Thoracic aorta (tissue), 2 donors: ENCODE data around the gene SEC11A. TPM values are rescaled to one million over a fixed set of nuclear protein-coding genes. Genes with fewer than 3 reads are reported as not detected.

ENCODE experiments used
- ATAC-seq: fragments of 150-250 bp; one replicate; pipeline ENCODE4 v1.8.0; 2017; ENCODE audit warnings: low read depth; ENCODE audit not compliant: insufficient number of reproducible peaks, low FRiP score
- DNase-seq: peaks from one replicate; pipeline ENCODE4 v3.0.0-alpha.2; 2020; ENCODE audit warnings: low spot score
- H3K27ac ChIP-seq, 2 donors: fragments of 200-600 bp; sonication (generic); 1 replicate in 1 of 2; 2 replicates in 1 of 2; pipeline ENCODE4 v1.5.1; 2016; ENCODE audit warnings: mild to moderate bottlenecking in 2 of 2, moderate library complexity in 2 of 2
- H3K27me3 ChIP-seq: fragments of 200-600 bp; sonication (generic); replicated peaks from 2 replicates; pipeline ENCODE4 v1.6.0; 2016; ENCODE audit warnings: mild to moderate bottlenecking; ENCODE audit not compliant: insufficient read depth
- H3K36me3 ChIP-seq: fragments of 200-600 bp; sonication (generic); one replicate; pipeline ENCODE4 v1.5.1; 2016
- H3K4me1 ChIP-seq, 2 donors: fragments of 200-600 bp; sonication (generic); 1 replicate in 1 of 2; 2 replicates in 1 of 2; pipeline versions ENCODE4 v1.5.1 to v1.6.0; 2016; ENCODE audit warnings: low read depth in 2 of 2, mild to moderate bottlenecking in 1 of 2; ENCODE audit not compliant: control insufficient read depth in 1 of 2
- H3K4me3 ChIP-seq: fragments of 200-600 bp; sonication (generic); 2 replicates; pipeline ENCODE4 v1.5.1; 2016; ENCODE audit warnings: mild to moderate bottlenecking
- H3K9me3 ChIP-seq: fragments of 200-600 bp; sonication (generic); 2 replicates; pipeline ENCODE4 v1.5.1; 2016
- total RNA-seq, 2 donors: library from RNA; depleted of rRNA; stranded (reverse); fragments of >200 nt; gene quantifications; one replicate each; pipeline versions ENCODE4 v1.1.0 to v1.2.3, GENCODE V29; 2016
- TF ChIP-seq, protein P1 (sequence below): fragments of 200-600 bp; sonication (generic); IDR thresholded peaks from one replicate; pipeline ENCODE4 v1.5.1; 2019; ENCODE audit warnings: antibody characterized with exemption

The SEC11A gene
- total RNA-seq, 2 donors from 2014 or later, result 97.1 to 122 TPM

DNA sequence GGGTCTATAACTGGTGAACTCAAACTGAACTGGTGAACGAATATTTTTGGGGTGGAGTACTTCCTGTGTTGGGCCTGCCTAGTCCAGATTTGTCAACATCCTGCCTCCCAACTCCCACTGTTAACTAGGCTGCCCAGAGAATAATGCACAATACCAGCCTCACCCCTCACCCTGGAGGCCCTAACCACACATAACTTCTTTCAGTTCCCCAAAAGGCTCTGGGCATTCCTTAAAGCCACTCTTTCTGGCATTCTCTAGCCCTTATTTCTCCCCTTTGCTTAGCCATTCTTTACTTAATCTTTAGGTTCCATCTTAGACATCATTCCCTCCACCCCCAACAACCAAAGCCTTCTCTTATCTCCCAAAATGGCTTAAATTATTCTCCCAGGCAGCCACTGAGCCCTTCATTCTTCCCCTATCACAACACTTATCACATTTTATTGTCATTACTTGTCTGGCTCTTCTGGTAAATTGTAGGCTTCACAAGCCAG is 9.1 kb upstream of the SEC11A start:
- H3K36me3 ChIP-seq, result no peaks in the 10 kb centered on the region
- H3K27ac ChIP-seq, result peak overlapping the region in 1 of 2 donors; percentile 9
- H3K27me3 ChIP-seq, result no peaks in the 10 kb centered on the region
- H3K9me3 ChIP-seq, result no peaks in the 10 kb centered on the region
- H3K4me1 ChIP-seq, result peaks cover 0 to 5% of the 10 kb centered on the region in 2 donors
- TF ChIP-seq, protein P1, sequence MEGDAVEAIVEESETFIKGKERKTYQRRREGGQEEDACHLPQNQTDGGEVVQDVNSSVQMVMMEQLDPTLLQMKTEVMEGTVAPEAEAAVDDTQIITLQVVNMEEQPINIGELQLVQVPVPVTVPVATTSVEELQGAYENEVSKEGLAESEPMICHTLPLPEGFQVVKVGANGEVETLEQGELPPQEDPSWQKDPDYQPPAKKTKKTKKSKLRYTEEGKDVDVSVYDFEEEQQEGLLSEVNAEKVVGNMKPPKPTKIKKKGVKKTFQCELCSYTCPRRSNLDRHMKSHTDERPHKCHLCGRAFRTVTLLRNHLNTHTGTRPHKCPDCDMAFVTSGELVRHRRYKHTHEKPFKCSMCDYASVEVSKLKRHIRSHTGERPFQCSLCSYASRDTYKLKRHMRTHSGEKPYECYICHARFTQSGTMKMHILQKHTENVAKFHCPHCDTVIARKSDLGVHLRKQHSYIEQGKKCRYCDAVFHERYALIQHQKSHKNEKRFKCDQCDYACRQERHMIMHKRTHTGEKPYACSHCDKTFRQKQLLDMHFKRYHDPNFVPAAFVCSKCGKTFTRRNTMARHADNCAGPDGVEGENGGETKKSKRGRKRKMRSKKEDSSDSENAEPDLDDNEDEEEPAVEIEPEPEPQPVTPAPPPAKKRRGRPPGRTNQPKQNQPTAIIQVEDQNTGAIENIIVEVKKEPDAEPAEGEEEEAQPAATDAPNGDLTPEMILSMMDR, result no peak
- DNase-seq (no peak), ATAC-seq (no peak)
- H3K4me3 ChIP-seq, result no peak overlapping the region

DNA sequence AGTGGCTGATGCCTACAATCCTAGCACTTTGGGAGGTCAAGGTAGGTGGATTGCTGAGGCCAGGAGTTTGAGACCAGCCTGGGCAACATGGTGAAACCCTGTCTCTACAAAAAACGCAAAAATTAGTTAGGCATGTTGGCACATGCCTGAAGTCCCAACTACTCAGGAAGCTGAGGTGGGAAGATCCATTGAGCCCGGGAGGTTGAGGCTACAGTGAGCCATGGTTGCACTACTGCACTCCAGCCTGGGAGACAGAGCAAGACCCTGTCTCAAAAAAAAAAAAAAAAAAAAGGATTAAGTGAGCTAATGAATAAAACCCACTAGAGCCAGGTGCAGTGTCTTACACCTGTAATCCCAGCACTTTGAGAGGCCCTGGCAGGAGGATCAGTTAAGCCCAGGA is 6.7 kb upstream of the SEC11A start:
- Histone ChIP-seq H3K4me3 (no peak overlapping the region), H3K9me3 (no peaks in the 10 kb centered on the region), H3K27ac (no peak overlapping the region), H3K27me3 (no peaks in the 10 kb centered on the region), H3K36me3 (no peaks in the 10 kb centered on the region), H3K4me1 (peaks cover 3 to 5% of the 10 kb centered on the region in 2 donors)
- TF ChIP-seq, protein P1, result no peak
- DNase-seq (no peak), ATAC-seq (no peak)

DNA sequence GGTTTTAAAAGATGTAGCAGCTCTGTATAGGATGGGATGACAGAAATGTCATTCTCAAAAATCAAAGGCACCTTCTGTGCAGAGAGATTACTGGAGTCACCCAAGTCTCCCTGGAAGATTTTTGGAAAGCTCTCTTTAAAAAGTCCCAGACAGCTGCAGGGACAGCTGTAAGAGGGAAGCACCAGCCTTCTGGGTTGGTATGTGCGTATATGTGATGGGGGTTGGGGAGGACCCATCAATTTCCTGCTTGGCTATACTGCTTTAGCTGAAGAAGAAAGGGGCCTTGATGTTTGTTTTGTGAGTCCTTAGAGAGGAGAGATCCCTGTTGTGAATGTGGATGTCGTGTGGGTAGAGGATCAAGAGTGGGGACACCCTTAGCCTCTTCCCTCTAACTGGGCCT is 5.4 kb upstream of the SEC11A start:
- Histone ChIP-seq H3K9me3 (no peaks in the 10 kb centered on the region), H3K27me3 (no peaks in the 10 kb centered on the region), H3K36me3 (no peaks in the 10 kb centered on the region), H3K4me3 (no peak overlapping the region), H3K27ac (no peak overlapping the region), H3K4me1 (peaks cover 5 to 12% of the 10 kb centered on the region in 2 donors)
- ATAC-seq (no peak), DNase-seq (no peak)
- TF ChIP-seq, protein P1, result no peak

DNA sequence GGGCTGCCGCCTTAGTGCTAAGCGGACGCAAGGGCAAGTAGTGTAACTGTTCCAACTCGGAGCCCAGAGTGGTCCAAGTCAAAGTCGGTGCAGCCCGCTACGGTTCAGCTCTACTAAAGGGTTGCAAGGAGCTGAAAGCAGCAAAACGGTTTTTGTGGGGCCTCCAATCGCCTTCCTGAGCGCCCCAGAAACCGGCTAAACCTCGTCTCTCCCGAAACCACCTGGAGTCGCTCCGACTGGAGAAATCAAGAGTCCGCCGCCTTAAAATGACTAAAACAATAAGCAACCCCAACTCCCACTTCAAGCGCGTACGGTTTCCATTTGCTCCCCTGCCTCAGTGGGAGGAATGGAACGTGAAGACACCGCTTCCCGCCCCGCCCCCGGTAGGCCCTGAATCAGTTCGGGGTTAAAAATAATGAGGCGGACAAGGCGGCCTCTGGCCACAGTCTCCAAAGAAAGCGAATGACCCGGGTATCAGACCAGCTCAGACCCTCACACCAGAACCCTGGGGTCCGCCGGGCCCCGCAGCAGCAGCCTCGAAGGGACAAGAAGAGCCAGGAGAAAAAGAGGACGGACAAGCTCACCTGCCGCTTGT is 401 bp downstream of the SEC11A start:
- Histone ChIP-seq H3K36me3 (peaks cover 7% of the 10 kb centered on the region), H3K27ac (peak overlapping the region; percentile 81 to 88), H3K4me3 (peak overlapping the region; percentile 84), H3K4me1 (peaks cover 17 to 32% of the 10 kb centered on the region in 2 donors), H3K27me3 (no peaks in the 10 kb centered on the region), H3K9me3 (no peaks in the 10 kb centered on the region)
- TF ChIP-seq, protein P1, result no peak
- ATAC-seq (no peak), DNase-seq (no peak)

DNA sequence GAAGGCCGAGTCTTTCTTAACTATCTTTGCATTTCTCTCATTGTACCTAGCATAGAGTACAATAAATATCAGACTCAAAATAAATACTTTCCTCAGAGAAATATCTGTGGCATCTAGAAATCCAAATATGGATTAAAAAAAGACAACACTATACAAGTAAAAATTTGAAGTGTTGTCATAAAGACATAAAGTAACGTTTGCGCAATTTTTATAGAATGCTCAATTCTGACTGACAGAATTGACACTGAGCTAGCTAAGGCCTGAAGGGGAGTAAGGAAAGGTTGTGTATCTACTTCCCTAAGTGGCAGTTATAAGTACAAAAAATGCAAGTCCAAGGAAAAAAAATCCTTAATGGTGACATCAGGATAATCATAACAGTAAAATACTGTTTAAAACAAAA is 1.1 kb downstream of the SEC11A start:
- H3K36me3 ChIP-seq, result peaks cover 7% of the 10 kb centered on the region
- no peaks in the 10 kb centered on the region for H3K27me3 ChIP-seq
- ATAC-seq, result no peak
- H3K4me3 ChIP-seq, result peak overlapping the region; percentile 84
- H3K4me1 ChIP-seq, result peaks cover 17 to 32% of the 10 kb centered on the region in 2 donors
- peak overlapping the region in 1 of 2 donors; percentile 88 for H3K27ac ChIP-seq
- no peak for DNase-seq
- TF ChIP-seq, protein P1, result no peak
- H3K9me3 ChIP-seq, result no peaks in the 10 kb centered on the region
